Vein endothelial cell (primary cell): ENCODE results near the gene MRPL48. TPM values are rescaled to one million over a fixed set of nuclear protein-coding genes. Genes with fewer than 3 reads are reported as not detected.

Experiments
- total RNA-seq: library from RNA; depleted of rRNA; stranded (reverse); fragments of >200 nt; gene quantifications from 2 replicates; pipeline ENCODE4 v1.2.3, GENCODE V29; 2012

The MRPL48 gene
- total RNA-seq, result 23.8 and 24.0 TPM in 2 replicates

DNA sequence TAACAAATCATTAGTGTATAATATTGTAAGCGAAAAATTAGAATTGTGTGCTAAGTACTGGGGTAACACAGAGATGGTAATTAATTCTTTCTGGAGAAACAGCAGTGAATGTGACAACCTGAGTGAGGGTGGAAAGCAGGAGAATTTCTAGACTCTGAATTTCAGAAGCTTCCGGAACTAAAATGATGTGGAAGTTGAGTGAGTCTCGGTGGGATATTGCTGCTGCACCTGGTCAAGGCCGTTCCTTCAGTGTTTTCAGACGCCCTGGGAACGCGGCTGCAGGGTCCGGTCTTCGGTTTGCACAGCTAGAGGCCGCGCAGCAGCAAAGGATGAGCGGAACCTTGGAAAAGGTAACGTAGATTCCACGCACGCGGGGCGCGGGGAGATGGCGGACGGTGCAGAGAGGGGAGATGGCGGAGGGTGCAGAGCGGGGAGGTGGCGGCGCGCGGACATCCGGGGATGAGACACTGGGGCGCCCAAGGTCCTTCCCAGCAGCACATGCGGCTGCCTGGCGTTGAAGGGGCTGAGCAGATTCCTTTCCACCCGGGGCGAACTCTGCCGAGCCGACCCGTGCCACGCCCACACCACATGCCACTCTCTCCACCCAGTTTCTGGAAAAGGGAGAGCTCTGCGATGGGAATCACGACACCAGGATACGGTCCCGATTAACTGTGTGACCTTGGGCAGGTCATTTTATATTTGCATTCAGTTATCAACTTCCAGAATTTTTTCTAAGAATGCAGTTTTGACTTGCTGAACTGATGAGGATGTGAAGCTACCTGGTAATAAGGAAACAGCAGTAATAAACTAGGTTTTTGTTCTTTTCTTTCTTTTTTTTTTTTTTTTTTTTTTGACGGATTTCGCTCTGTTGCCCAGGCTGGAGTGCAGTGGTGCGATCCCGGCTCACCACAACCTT, at the start of gene MRPL48:
TSS of gene MRPL48 (plus strand) at position 232 of the 916 bp plus-strand sequence. CDS start at position 330, 98 bp downstream.

GRCh38 chr11:73760679-73761402, 26.8 kb upstream of the MRPL48 start, which contains the start of gene RAB6A:
Gene RAB6A, minus strand, starts transcription at chr11:73761074. Its CDS starts 439 bp downstream, at chr11:73760635.

GRCh38 chr11:73876424-73877310, 89.0 kb downstream of the MRPL48 start, which contains the start of the genes COA4 and PAAF1:
Gene COA4, minus strand, starts transcription at chr11:73876846. Its CDS starts 3,468 bp downstream, at chr11:73873378.
Gene PAAF1, plus strand, starts transcription at chr11:73876999. Its CDS starts 23 bp downstream, at chr11:73877022.

Other genes with a start within 250 kb of the MRPL48 start
- gene FAM168A, start 189.8 kb upstream of the MRPL48 start, total RNA-seq, result 14.9 and 20.9 TPM in 2 replicates
- 0.98 TPM in 1 of 2 replicates, not detected in the other for gene PLEKHB1, start 141.3 kb upstream of the MRPL48 start, total RNA-seq
- gene RAB6A, start 26.8 kb upstream of the MRPL48 start, total RNA-seq, result 125 and 179 TPM in 2 replicates
- gene COA4, start 89.0 kb downstream of the MRPL48 start, total RNA-seq, result 72.1 and 73.5 TPM in 2 replicates
- 5.9 and 7.9 TPM in 2 replicates for gene PAAF1, start 89.1 kb downstream of the MRPL48 start, total RNA-seq
- gene DNAJB13, start 163.2 kb downstream of the MRPL48 start, total RNA-seq, result not detected in 2 replicates
- under 0.01 and 4.2 TPM in 2 replicates for gene UCP2, start 195.0 kb downstream of the MRPL48 start, total RNA-seq
- 0.33 and 0.67 TPM in 2 replicates for gene UCP3, start 221.2 kb downstream of the MRPL48 start, total RNA-seq